GM18511 (cell line): Measurements from ENCODE around the gene SLC14A1.

Source experiments
- ATAC-seq: cut with Tn5 transposase; IDR thresholded peaks from one replicate; pipeline ENCODE4 v1.9.1; 2021; ENCODE audit warnings: mild to moderate bottlenecking, moderate library complexity; ENCODE audit not compliant: unreplicated experiment

The SLC14A1 gene

DNA sequence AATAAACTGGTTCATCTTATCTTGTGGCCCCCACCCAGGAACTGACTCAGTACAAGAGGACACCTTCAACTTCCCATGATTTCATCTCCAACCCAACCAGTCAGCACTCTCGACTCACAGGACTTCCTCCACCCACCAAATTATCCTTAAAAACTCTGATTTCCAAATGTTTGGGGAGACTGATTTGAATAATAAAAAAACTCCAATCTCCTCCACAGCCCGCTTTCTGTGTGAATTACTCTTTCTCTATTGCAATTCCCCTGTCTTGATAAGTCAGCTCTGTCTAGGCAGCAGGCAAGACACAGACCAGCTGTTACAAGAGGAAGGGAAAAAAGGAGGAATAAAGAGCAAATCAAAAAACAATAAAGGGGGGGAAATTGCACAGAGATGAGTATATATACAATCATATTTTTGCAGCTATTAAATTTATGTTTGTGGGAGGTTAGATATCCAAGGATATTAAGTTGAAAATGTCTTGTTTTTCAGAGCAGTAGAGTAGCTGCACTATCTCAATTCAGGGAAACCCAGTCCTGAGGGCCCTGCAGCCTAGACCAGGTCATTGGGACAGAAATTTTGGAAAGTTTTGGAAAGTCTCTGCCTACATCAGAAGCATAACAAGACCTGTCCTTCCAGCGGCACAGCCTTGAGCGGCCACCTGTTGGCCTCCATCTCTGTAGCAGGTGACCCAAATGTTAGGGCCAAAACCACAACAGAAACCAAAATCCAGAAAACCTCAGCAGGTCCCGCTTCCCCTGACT, 68.7 kb downstream of the SLC14A1 start:
- no peak for ATAC-seq

DNA sequence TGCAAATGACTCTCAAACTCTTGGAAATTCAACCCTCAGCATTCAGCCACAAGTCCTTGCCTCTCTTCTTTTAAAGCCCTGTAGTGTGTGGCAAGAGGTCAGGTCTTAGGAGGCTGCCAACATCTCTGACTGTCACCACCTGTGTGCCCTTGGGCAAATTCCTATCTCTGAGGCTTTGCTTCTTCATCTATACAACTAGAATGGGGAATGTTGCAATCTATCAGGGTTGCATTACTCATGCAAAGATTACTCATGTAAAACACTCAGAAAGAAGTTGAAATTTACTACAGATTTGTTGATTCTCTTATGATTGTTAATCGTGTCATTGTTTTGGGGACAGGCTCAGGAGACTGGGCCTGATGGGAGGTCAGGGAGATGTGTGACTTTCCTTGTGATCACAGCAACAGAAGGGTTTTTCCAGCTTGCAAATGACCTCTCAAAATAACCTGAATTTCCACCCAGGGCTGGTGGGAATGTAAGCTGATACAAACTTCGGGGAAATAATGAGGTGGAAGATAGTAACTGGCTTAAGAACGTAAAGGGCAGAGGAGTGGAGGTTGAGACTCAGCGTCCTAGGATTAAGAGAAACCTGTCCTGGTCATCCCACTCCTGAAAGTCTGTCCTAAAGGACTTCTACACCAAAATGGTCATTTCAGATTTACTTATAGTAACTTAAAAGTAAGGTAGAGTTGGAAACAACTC, 69.4 kb downstream of the SLC14A1 start:
- no peak for ATAC-seq

DNA sequence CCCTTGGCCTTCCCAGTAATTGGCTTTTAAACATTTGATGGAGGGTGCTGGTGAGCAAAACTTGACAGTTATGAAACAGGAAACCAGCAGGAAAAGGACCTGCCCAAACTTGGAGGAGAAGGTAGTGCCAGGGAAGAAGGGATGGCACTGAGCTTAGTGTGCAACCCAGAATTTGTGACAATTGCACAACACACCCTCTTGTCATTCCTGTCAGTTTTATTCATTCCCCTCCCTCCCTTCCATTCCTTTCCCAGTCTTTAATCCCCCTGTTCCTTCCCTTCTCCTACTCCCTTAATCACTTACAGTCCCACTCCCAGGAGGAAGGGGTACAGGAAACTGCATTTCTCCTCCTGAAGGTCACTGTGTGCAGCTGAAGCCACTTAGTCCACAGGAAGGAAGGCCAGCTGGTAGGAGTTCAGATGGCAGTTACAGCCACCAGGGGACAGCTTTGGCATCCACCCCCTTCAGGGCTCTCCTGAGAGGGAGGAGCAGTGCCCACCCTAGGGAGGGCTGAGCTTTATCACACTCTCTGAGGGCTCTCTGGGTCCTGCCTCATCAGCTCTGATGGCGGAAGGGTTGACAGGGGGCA, 77.5 kb downstream of the SLC14A1 start:
- no peak for ATAC-seq
